22Rv1 (cell line): ENCODE results near the gene CLN5.

Source experiments
- CTCF ChIP-seq: fragments of 450-650 bp; IDR thresholded peaks from 2 replicates; pipeline ENCODE4 v1.5.1; 2017; ENCODE audit warnings: mild to moderate bottlenecking
- ZFX ChIP-seq: fragments of 450-650 bp; IDR thresholded peaks from 2 replicates; pipeline ENCODE4 v1.6.1; 2017; ENCODE audit warnings: antibody characterized with exemption, borderline replicate concordance

- TF ChIP-seq CTCF: no peak
- TF ChIP-seq ZFX: no peak
Measured at GRCh38 chr13:77038907-77039480, 47.1 kb downstream of the CLN5 start.
